SK-N-SH treated with all-trans-retinoic acid at 6 μM for 48 hours (cell line): ENCODE measurements around the gene TTC7B.

Experiments used
- ATAC-seq: fragments of 200-7000 bp; cut with Tn5 transposase; 3 replicates; pipeline ENCODE4 v1.9.1; 2020; ENCODE audit warnings: mild to moderate bottlenecking, moderate library complexity
- ARNTL ChIP-seq: fragments of 450-650 bp; formaldehyde crosslinking; IDR thresholded peaks from 2 replicates; pipeline ENCODE4 v1.5.0; 2020; ENCODE audit warnings: low read depth, mild to moderate bottlenecking, moderate library complexity, borderline replicate concordance
- BACH2 ChIP-seq: fragments of 250-450 bp; sonication (Bioruptor Pico); IDR thresholded peaks from 2 replicates; pipeline ENCODE4 v1.9.0; 2021; ENCODE audit warnings: mild to moderate bottlenecking, borderline replicate concordance
- CSDC2 ChIP-seq: fragments of 250-450 bp; sonication (Bioruptor Pico); IDR thresholded peaks from 2 replicates; pipeline ENCODE4 v1.5.0; 2020; ENCODE audit warnings: mild to moderate bottlenecking, moderate library complexity
- ESRRG ChIP-seq: fragments of 250-450 bp; sonication (Bioruptor Pico); IDR thresholded peaks from 2 replicates; pipeline ENCODE4 v1.6.1; 2021; ENCODE audit warnings: mild to moderate bottlenecking
- GLIS3 ChIP-seq: fragments of 250-450 bp; sonication (Bioruptor Pico); IDR thresholded peaks from 2 replicates; pipeline ENCODE4 v1.5.0; 2020; ENCODE audit warnings: mild to moderate bottlenecking, moderate library complexity
- PPARA ChIP-seq: fragments of 250-450 bp; sonication (Bioruptor Pico); IDR thresholded peaks from 2 replicates; pipeline ENCODE4 v1.5.0; 2020; ENCODE audit warnings: mild to moderate bottlenecking, borderline replicate concordance
- SNAI2 ChIP-seq: fragments of 250-450 bp; sonication (Bioruptor Pico); IDR thresholded peaks from 2 replicates; pipeline ENCODE4 v1.5.0; 2020; ENCODE audit warnings: mild to moderate bottlenecking, moderate library complexity
- TCF4 ChIP-seq: fragments of 250-450 bp; sonication (Bioruptor Pico); IDR thresholded peaks from 2 replicates; pipeline ENCODE4 v1.8.0; 2021; ENCODE audit warnings: mild to moderate bottlenecking, moderate library complexity, borderline replicate concordance
- TOX ChIP-seq: fragments of 250-450 bp; sonication (Bioruptor Pico); IDR thresholded peaks from 2 replicates; pipeline ENCODE4 v1.8.0; 2021; ENCODE audit warnings: mild to moderate bottlenecking, moderate library complexity, borderline replicate concordance
- ZC3H10 ChIP-seq: fragments of 250-450 bp; sonication (Bioruptor Pico); IDR thresholded peaks from 2 replicates; pipeline ENCODE4 v1.5.1; 2021; ENCODE audit warnings: mild to moderate bottlenecking, moderate library complexity
- ZFP3 ChIP-seq: fragments of 250-450 bp; sonication (Bioruptor Pico); IDR thresholded peaks from 2 replicates; pipeline ENCODE4 v1.5.0; 2020; ENCODE audit warnings: mild to moderate bottlenecking, moderate library complexity
- ZFP30 ChIP-seq: fragments of 450-650 bp; formaldehyde crosslinking; IDR thresholded peaks from 2 replicates; pipeline ENCODE4 v1.5.0; 2022; ENCODE audit warnings: mild to moderate bottlenecking, moderate library complexity
- ZNF565 ChIP-seq: fragments of 450-650 bp; formaldehyde crosslinking; conservative IDR thresholded peaks from 2 replicates; pipeline ENCODE4 v1.5.0; 2020; ENCODE audit warnings: low read depth, mild to moderate bottlenecking, moderate library complexity
- ZNF70 ChIP-seq: fragments of 450-650 bp; formaldehyde crosslinking; IDR thresholded peaks from 2 replicates; pipeline ENCODE4 v1.5.0; 2020; ENCODE audit warnings: mild to moderate bottlenecking, moderate library complexity
- ZNF8 ChIP-seq: fragments of 450-650 bp; formaldehyde crosslinking; IDR thresholded peaks from 2 replicates; pipeline ENCODE4 v1.5.0; 2020; ENCODE audit warnings: mild to moderate bottlenecking, moderate library complexity
- TF ChIP-seq, protein P1 (sequence below): fragments of 250-450 bp; sonication (Bioruptor Pico); IDR thresholded peaks from 2 replicates; pipeline ENCODE4 v1.8.0; 2021; ENCODE audit warnings: low read depth, mild to moderate bottlenecking, moderate library complexity, borderline replicate concordance
- TF ChIP-seq, protein P2 (sequence below): fragments of 250-450 bp; sonication (Bioruptor Pico); IDR thresholded peaks from 2 replicates; pipeline ENCODE4 v1.5.1; 2020; ENCODE audit warnings: low read depth, mild to moderate bottlenecking, moderate library complexity
- TF ChIP-seq, protein P3 (sequence below): fragments of 250-450 bp; sonication (Bioruptor Pico); IDR thresholded peaks from 2 replicates; pipeline ENCODE4 v1.5.0; 2020; ENCODE audit warnings: mild to moderate bottlenecking, moderate library complexity
- TF ChIP-seq, protein P4 (sequence below): fragments of 250-450 bp; sonication (Bioruptor Pico); IDR thresholded peaks from 2 replicates; pipeline ENCODE4 v1.5.1; 2021; ENCODE audit warnings: mild to moderate bottlenecking, moderate library complexity

TTC7B gene

DNA sequence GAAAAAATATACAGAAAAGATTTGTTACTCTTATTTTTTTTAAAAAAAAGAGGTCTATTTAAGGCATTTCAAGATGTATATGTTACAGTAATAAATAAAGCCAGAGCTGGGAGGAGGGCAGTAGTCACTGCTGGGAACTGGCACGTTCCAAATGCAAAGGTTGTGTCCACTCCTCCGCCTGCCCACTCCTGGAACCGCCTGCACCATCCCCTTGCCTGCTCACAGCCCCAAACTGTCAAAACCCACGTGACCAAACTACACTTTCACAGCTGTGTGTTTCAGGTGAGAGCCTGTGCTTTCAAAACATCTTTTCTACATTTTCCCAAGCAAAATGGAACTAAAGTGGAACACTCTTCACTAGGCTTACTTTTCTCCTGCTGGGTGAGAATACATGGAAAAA, 160.4 kb downstream of the TTC7B start:
- no peak for ATAC-seq

DNA sequence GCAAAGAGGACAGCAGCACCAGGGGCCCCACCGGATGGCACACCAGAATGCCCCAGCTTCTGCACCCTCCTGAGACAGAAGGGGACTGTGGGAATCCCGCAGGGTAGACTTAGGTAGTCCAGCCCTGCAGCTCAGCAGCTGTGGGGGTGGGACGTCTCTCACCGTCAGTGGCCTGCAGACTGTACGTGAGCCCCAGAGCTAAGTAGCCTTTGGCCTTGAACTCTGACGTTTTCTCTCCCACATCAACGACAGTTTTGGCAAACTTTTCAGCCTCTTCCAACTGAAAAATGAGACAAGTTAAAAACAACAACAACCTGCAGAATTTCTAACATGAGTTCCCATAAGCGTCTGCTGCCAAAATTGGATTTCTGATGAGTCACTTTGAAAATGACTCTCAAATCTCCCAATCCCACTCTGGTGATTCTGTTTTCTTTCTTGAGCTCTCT, 161.4 kb downstream of the TTC7B start:
- ATAC-seq: peak; percentile 86
- TF ChIP-seq SNAI2 (CRISPR knock-in tag) (no peak), ZFP3 (CRISPR knock-in tag) (peak; percentile 30; the same call in 1 of the 2 replicates)

More for the DNA sequence above, 160.4 kb downstream of the TTC7B start:
- TF ChIP-seq ZNF70 (CRISPR knock-in tag) (no peak), TOX (CRISPR knock-in tag) (no peak), BACH2 (no peak), ESRRG (CRISPR knock-in tag) (no peak), ZC3H10 (no peak), PPARA (CRISPR knock-in tag) (no peak), GLIS3 (no peak), ARNTL (CRISPR knock-in tag) (no peak), ZNF565 (no peak), CSDC2 (CRISPR knock-in tag) (no peak), ZNF8 (CRISPR knock-in tag) (no peak)
- TF ChIP-seq, protein P1, sequence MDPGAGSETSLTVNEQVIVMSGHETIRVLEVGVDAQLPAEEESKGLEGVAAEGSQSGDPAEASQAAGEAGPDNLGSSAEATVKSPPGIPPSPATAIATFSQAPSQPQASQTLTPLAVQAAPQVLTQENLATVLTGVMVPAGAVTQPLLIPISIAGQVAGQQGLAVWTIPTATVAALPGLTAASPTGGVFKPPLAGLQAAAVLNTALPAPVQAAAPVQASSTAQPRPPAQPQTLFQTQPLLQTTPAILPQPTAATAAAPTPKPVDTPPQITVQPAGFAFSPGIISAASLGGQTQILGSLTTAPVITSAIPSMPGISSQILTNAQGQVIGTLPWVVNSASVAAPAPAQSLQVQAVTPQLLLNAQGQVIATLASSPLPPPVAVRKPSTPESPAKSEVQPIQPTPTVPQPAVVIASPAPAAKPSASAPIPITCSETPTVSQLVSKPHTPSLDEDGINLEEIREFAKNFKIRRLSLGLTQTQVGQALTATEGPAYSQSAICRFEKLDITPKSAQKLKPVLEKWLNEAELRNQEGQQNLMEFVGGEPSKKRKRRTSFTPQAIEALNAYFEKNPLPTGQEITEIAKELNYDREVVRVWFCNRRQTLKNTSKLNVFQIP (CRISPR knock-in tag): no peak
- TF ChIP-seq, protein P2, sequence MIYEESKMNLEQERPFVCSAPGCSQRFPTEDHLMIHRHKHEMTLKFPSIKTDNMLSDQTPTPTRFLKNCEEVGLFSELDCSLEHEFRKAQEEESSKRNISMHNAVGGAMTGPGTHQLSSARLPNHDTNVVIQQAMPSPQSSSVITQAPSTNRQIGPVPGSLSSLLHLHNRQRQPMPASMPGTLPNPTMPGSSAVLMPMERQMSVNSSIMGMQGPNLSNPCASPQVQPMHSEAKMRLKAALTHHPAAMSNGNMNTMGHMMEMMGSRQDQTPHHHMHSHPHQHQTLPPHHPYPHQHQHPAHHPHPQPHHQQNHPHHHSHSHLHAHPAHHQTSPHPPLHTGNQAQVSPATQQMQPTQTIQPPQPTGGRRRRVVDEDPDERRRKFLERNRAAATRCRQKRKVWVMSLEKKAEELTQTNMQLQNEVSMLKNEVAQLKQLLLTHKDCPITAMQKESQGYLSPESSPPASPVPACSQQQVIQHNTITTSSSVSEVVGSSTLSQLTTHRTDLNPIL (CRISPR knock-in tag): no peak

DNA sequence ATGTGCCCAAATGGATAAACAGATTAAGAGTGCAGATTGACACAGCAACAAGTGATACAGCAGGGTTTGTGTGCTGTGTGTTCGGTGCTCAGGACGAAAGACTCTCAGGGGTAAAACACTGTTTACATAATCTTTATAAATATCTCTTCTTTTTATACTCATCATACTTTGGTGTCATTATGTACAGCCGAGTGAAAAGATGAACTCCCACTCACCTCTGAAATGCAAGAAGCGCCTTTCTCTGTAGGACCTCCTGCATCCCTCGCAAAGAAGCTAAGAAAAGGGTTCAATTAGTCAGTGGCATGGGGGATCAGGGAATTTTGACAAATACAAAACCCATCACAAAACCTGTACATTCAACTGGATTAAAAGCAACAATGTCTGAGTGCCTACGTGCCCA, 163.6 kb downstream of the TTC7B start:
- TF ChIP-seq ZNF8 (CRISPR knock-in tag) (no peak), CSDC2 (CRISPR knock-in tag) (no peak), ZFP30 (CRISPR knock-in tag) (no peak), ESRRG (CRISPR knock-in tag) (no peak), TOX (CRISPR knock-in tag) (no peak), SNAI2 (CRISPR knock-in tag) (no peak), GLIS3 (no peak), TCF4 (CRISPR knock-in tag) (no peak), PPARA (CRISPR knock-in tag) (no peak)
- TF ChIP-seq, protein P2 (CRISPR knock-in tag): no peak
- TF ChIP-seq, protein P3, sequence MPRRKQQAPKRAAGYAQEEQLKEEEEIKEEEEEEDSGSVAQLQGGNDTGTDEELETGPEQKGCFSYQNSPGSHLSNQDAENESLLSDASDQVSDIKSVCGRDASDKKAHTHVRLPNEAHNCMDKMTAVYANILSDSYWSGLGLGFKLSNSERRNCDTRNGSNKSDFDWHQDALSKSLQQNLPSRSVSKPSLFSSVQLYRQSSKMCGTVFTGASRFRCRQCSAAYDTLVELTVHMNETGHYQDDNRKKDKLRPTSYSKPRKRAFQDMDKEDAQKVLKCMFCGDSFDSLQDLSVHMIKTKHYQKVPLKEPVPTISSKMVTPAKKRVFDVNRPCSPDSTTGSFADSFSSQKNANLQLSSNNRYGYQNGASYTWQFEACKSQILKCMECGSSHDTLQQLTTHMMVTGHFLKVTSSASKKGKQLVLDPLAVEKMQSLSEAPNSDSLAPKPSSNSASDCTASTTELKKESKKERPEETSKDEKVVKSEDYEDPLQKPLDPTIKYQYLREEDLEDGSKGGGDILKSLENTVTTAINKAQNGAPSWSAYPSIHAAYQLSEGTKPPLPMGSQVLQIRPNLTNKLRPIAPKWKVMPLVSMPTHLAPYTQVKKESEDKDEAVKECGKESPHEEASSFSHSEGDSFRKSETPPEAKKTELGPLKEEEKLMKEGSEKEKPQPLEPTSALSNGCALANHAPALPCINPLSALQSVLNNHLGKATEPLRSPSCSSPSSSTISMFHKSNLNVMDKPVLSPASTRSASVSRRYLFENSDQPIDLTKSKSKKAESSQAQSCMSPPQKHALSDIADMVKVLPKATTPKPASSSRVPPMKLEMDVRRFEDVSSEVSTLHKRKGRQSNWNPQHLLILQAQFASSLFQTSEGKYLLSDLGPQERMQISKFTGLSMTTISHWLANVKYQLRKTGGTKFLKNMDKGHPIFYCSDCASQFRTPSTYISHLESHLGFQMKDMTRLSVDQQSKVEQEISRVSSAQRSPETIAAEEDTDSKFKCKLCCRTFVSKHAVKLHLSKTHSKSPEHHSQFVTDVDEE (CRISPR knock-in tag): no peak
- TF ChIP-seq, protein P4, sequence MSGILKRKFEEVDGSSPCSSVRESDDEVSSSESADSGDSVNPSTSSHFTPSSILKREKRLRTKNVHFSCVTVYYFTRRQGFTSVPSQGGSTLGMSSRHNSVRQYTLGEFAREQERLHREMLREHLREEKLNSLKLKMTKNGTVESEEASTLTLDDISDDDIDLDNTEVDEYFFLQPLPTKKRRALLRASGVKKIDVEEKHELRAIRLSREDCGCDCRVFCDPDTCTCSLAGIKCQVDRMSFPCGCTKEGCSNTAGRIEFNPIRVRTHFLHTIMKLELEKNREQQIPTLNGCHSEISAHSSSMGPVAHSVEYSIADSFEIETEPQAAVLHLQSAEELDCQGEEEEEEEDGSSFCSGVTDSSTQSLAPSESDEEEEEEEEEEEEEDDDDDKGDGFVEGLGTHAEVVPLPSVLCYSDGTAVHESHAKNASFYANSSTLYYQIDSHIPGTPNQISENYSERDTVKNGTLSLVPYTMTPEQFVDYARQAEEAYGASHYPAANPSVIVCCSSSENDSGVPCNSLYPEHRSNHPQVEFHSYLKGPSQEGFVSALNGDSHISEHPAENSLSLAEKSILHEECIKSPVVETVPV: no peak
- TF ChIP-seq, protein P1 (CRISPR knock-in tag): no peak
- no peak for ATAC-seq
